Upper lobe of right lung (tissue), 1 donor: ENCODE data around the gene PHYKPL. TPM values are rescaled to one million over a fixed set of nuclear protein-coding genes. Genes with fewer than 3 reads are reported as not detected.

ENCODE experiments used
- ATAC-seq: fragments of 200-7000 bp; cut with Tn5 transposase; one replicate; pipeline ENCODE4 v1.9.1; 2020; ENCODE audit warnings: mild to moderate bottlenecking, moderate library complexity
- DNase-seq: peaks from one replicate; pipeline ENCODE4 v3.0.0-alpha.2; 2020
- H3K27ac ChIP-seq: fragments of 200-600 bp; one replicate; pipeline ENCODE4 v1.8.0; 2022
- H3K27me3 ChIP-seq: fragments of 200-600 bp; one replicate; pipeline ENCODE4 v1.8.0; 2022; ENCODE audit warnings: mild to moderate bottlenecking
- H3K36me3 ChIP-seq: fragments of 200-600 bp; one replicate; pipeline ENCODE4 v1.8.0; 2022
- H3K4me1 ChIP-seq: fragments of 200-600 bp; one replicate; pipeline ENCODE4 v1.8.0; 2022
- H3K4me3 ChIP-seq: fragments of 200-600 bp; one replicate; pipeline ENCODE4 v1.8.0; 2022; ENCODE audit warnings: mild to moderate bottlenecking
- H3K9me3 ChIP-seq: fragments of 200-600 bp; one replicate; pipeline ENCODE4 v1.8.0; 2022
- CTCF ChIP-seq: fragments of 200-600 bp; IDR thresholded peaks from one replicate; pipeline ENCODE4 v1.8.0; 2022; ENCODE audit warnings: antibody characterized with exemption
- intact Hi-C: fragments of 100-400 bp; cut with DNase I; formaldehyde crosslinking; loops from one replicate; pipeline ENCODE4 v1.11.0; 2022
- total RNA-seq: library from RNA; stranded (reverse); fragmentation: NEBNext Ultra II Directional; extraction: Animal tissue kit (Norgen Biotek cat#: 25700); gene quantifications from one replicate; pipeline ENCODE4 v1.2.1, GENCODE V29; 2021
- donor health status: DM: no; HTN: yes; CAD: no; lungs with severe emphysema.

Gene PHYKPL
- total RNA-seq, 1 donor from 2014 or later: 96.1 TPM

GRCh38 chr5:178163772-178164735 lies 68.5 kb downstream of the PHYKPL start:
- Histone ChIP-seq H3K9me3 (no peaks in the 10 kb centered on the region), H3K36me3 (no peaks in the 10 kb centered on the region), H3K4me3 (no peak overlapping the region), H3K27me3 (peaks cover 20% of the 10 kb centered on the region), H3K27ac (no peak overlapping the region), H3K4me1 (peaks cover 5% of the 10 kb centered on the region)
- DNase-seq (peak; percentile 92), ATAC-seq (peak; percentile 100)
- TF ChIP-seq CTCF: peak; percentile 100
- intact Hi-C loops: loop anchor here (5.0 kb wide), 1 partner anchor 87 kb away; no protein-coding TSS in a partner anchor

GRCh38 chr5:178162481-178162880 lies 70.1 kb downstream of the PHYKPL start:
- no peak overlapping the region for H3K4me3 ChIP-seq
- no peaks in the 10 kb centered on the region for H3K36me3 ChIP-seq
- peaks cover 20% of the 10 kb centered on the region for H3K27me3 ChIP-seq
- no peaks in the 10 kb centered on the region for H3K9me3 ChIP-seq
- ATAC-seq: no peak
- no peak for TF ChIP-seq CTCF
- intact Hi-C loops: loop anchor here (5.0 kb wide), 1 partner anchor 85 kb away; no protein-coding TSS in a partner anchor
- H3K27ac ChIP-seq: no peak overlapping the region
- DNase-seq: no peak
- H3K4me1 ChIP-seq: peaks cover 5% of the 10 kb centered on the region

- peaks cover 8% of the 10 kb centered on the region for H3K27me3 ChIP-seq
- H3K27ac ChIP-seq: no peak overlapping the region
- no peak overlapping the region for H3K4me3 ChIP-seq
- ATAC-seq (no peak), DNase-seq (no peak)
- H3K36me3 ChIP-seq: no peaks in the 10 kb centered on the region
- H3K9me3 ChIP-seq: no peaks in the 10 kb centered on the region
- intact Hi-C loops: loop anchor here (5.0 kb wide), 1 partner anchor 83 kb away; no protein-coding TSS in a partner anchor
- H3K4me1 ChIP-seq: peaks cover 5% of the 10 kb centered on the region
- TF ChIP-seq CTCF: no peak
These were observed 72.4 kb downstream of the PHYKPL start for GRCh38 chr5:178160176-178160575.

Other genes with a start within 250 kb of the PHYKPL start
- not detected for gene PROP1, start 236.6 kb downstream of the PHYKPL start, total RNA-seq
- gene N4BP3, start 119.3 kb downstream of the PHYKPL start, total RNA-seq: 5.2 TPM
- 44.7 TPM for gene RMND5B, start 101.8 kb downstream of the PHYKPL start, total RNA-seq
- gene NHP2, start 78.9 kb downstream of the PHYKPL start, total RNA-seq: 60.1 TPM
- not detected for gene GMCL2, start 45.4 kb downstream of the PHYKPL start, total RNA-seq
- 116 TPM for gene HNRNPAB, start 28.3 kb downstream of the PHYKPL start, total RNA-seq